ENCODE data around the gene GRIP1. TPM values are rescaled to one million over a fixed set of nuclear protein-coding genes. Genes with fewer than 3 reads are reported as not detected.

GRIP1 gene
- total RNA-seq, 1 donor, result under 0.01 TPM

- Histone ChIP-seq H3K27me3 (ENCODE audit: insufficient read depth, low read length) (no peaks in the 10 kb centered on the region), H3K4me1 (ENCODE audit: insufficient read depth, low read length) (no peaks in the 10 kb centered on the region), H3K9me3 (ENCODE audit: low read depth, low read length) (no peaks in the 10 kb centered on the region), H3K36me3 (ENCODE audit: insufficient read depth, low read length) (no peaks in the 10 kb centered on the region), H4K20me1 (ENCODE audit: insufficient read depth, low read length) (no peaks in the 10 kb centered on the region), H3K27ac (ENCODE audit: low read depth, low read length) (no peak overlapping the region), H3K4me3 (ENCODE audit: insufficient read depth, low read length) (no peak overlapping the region), H3K79me2 (ENCODE audit: insufficient read depth, low read length) (no peaks in the 10 kb centered on the region), H2AFZ (ENCODE audit: low read length) (no peak overlapping the region), H3K4me2 (ENCODE audit: insufficient read depth, low read length) (no peak overlapping the region)
- no peak for TF ChIP-seq CTCF (IDR thresholded peaks at IDR 0.05; ENCODE audit: extremely low read depth, low read depth, low read length)
- DNase-seq (ENCODE audit: insufficient read length, low spot score, missing footprints), result no peak
Measured at GRCh38 chr12:66607147-66607546, 71.7 kb downstream of the GRIP1 start.

- H3K4me3 ChIP-seq (ENCODE audit: insufficient read depth, low read length), result no peak overlapping the region
- no peak for TF ChIP-seq CTCF (IDR thresholded peaks at IDR 0.05; ENCODE audit: extremely low read depth, low read depth, low read length)
Measured at GRCh38 chr12:66605293-66605692, 73.6 kb downstream of the GRIP1 start.

GRCh38 chr12:66603981-66604479 lies 74.8 kb downstream of the GRIP1 start:
- no peak overlapping the region for H3K27ac ChIP-seq (ENCODE audit: low read depth, low read length)
- no peaks in the 10 kb centered on the region for H3K79me2 ChIP-seq (ENCODE audit: insufficient read depth, low read length)
- H3K27me3 ChIP-seq (ENCODE audit: insufficient read depth, low read length), result no peaks in the 10 kb centered on the region
- no peaks in the 10 kb centered on the region for H3K36me3 ChIP-seq (ENCODE audit: insufficient read depth, low read length)
- no peaks in the 10 kb centered on the region for H3K4me1 ChIP-seq (ENCODE audit: insufficient read depth, low read length)
- no peaks in the 10 kb centered on the region for H4K20me1 ChIP-seq (ENCODE audit: insufficient read depth, low read length)
- no peak overlapping the region for H3K4me2 ChIP-seq (ENCODE audit: insufficient read depth, low read length)
- TF ChIP-seq CTCF (IDR thresholded peaks at IDR 0.05; ENCODE audit: extremely low read depth, low read depth, low read length), result no peak
- no peaks in the 10 kb centered on the region for H3K9me3 ChIP-seq (ENCODE audit: low read depth, low read length)
- no peak overlapping the region for H2AFZ ChIP-seq (ENCODE audit: low read length)
- no peak for DNase-seq (ENCODE audit: insufficient read length, low spot score, missing footprints)
- no peak overlapping the region for H3K4me3 ChIP-seq (ENCODE audit: insufficient read depth, low read length)

More at GRCh38 chr12:66605293-66605692, 73.6 kb downstream of the GRIP1 start:
- no peak overlapping the region for H2AFZ ChIP-seq (ENCODE audit: low read length)
- H3K27ac ChIP-seq (ENCODE audit: low read depth, low read length), result no peak overlapping the region
- H3K36me3 ChIP-seq (ENCODE audit: insufficient read depth, low read length), result no peaks in the 10 kb centered on the region
- H3K9me3 ChIP-seq (ENCODE audit: low read depth, low read length), result no peaks in the 10 kb centered on the region
- no peak overlapping the region for H3K4me2 ChIP-seq (ENCODE audit: insufficient read depth, low read length)
- DNase-seq (ENCODE audit: insufficient read length, low spot score, missing footprints), result no peak
- no peaks in the 10 kb centered on the region for H3K27me3 ChIP-seq (ENCODE audit: insufficient read depth, low read length)
- no peaks in the 10 kb centered on the region for H4K20me1 ChIP-seq (ENCODE audit: insufficient read depth, low read length)
- H3K4me1 ChIP-seq (ENCODE audit: insufficient read depth, low read length), result no peaks in the 10 kb centered on the region
- H3K79me2 ChIP-seq (ENCODE audit: insufficient read depth, low read length), result no peaks in the 10 kb centered on the region

- H2AFZ ChIP-seq (ENCODE audit: low read length), result no peak overlapping the region
- no peaks in the 10 kb centered on the region for H3K9me3 ChIP-seq (ENCODE audit: low read depth, low read length)
- no peaks in the 10 kb centered on the region for H3K27me3 ChIP-seq (ENCODE audit: insufficient read depth, low read length)
- DNase-seq (ENCODE audit: insufficient read length, low spot score, missing footprints), result no peak
- no peaks in the 10 kb centered on the region for H4K20me1 ChIP-seq (ENCODE audit: insufficient read depth, low read length)
- H3K4me3 ChIP-seq (ENCODE audit: insufficient read depth, low read length), result no peak overlapping the region
- no peak for TF ChIP-seq CTCF (IDR thresholded peaks at IDR 0.05; ENCODE audit: extremely low read depth, low read depth, low read length)
- H3K4me1 ChIP-seq (ENCODE audit: insufficient read depth, low read length), result no peaks in the 10 kb centered on the region
- H3K79me2 ChIP-seq (ENCODE audit: insufficient read depth, low read length), result no peaks in the 10 kb centered on the region
- H3K36me3 ChIP-seq (ENCODE audit: insufficient read depth, low read length), result no peaks in the 10 kb centered on the region
- H3K27ac ChIP-seq (ENCODE audit: low read depth, low read length), result no peak overlapping the region
- H3K4me2 ChIP-seq (ENCODE audit: insufficient read depth, low read length), result no peak overlapping the region
Measured at GRCh38 chr12:66603461-66603860, 75.4 kb downstream of the GRIP1 start.
